ENCODE measurements around the gene PRXL2C.
"Not testable (repeated sequence)": the region's sequence is repeated elsewhere in the genome, so short reads cannot be mapped to it uniquely, and the experiment has no call there.

The PRXL2C gene

DNA sequence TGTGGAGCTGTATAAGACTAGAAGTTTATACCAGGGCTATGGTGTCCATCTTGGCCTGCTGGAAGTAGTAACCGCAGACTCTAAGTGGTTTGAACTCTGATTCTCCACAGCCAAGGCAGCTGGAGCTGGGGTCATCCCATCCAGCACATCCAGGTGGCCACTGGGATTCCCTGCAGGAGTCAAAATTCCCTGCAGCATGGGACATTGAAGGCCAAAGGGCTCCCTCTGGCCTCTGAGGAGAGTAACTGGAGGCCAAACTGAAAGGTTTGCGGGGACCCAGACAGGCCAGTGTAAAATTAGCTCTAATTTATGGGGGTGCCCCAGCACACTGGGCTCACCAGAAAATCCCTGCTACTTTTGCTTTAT, 12.2 kb upstream of the PRXL2C start:
- H3K9me2 ChIP-seq (replicated peaks; ENCODE audit: control insufficient read depth, low read length) = no peaks in the 10 kb centered on the region
- no peaks in the 10 kb centered on the region for H3K4me1 ChIP-seq (ENCODE audit: control insufficient read depth, low read length)
- H3K27ac ChIP-seq (ENCODE audit: low read depth, low read length) = no peak overlapping the region
- H3K36me3 ChIP-seq (ENCODE audit: control insufficient read depth, low read length) = no peaks in the 10 kb centered on the region
- no peaks in the 10 kb centered on the region for H3K79me2 ChIP-seq (ENCODE audit: control insufficient read depth, low read length)
- TF ChIP-seq EZH2phosphoT487 (IDR thresholded peaks at IDR 0.05; ENCODE audit: borderline replicate concordance, low read length) (no peak), CTCF (IDR thresholded peaks at IDR 0.05; ENCODE audit: low read depth, low read length, poor library complexity, severe bottlenecking) (no peak)
- no peaks in the 10 kb centered on the region for H3F3A ChIP-seq (ENCODE audit: control insufficient read depth, insufficient read depth)
- H3K27me3 ChIP-seq (ENCODE audit: control insufficient read depth, low read length) = no peaks in the 10 kb centered on the region
- no peaks in the 10 kb centered on the region for H3K9me3 ChIP-seq (ENCODE audit: control insufficient read depth, insufficient read depth, low read length)
- H3K4me2 ChIP-seq (ENCODE audit: low read length) = no peak overlapping the region
- no peaks in the 10 kb centered on the region for H4K20me1 ChIP-seq (ENCODE audit: control insufficient read depth, insufficient read depth, low read depth, low read length)
- H3K4me3 ChIP-seq (ENCODE audit: low read length) = no peak overlapping the region

DNA sequence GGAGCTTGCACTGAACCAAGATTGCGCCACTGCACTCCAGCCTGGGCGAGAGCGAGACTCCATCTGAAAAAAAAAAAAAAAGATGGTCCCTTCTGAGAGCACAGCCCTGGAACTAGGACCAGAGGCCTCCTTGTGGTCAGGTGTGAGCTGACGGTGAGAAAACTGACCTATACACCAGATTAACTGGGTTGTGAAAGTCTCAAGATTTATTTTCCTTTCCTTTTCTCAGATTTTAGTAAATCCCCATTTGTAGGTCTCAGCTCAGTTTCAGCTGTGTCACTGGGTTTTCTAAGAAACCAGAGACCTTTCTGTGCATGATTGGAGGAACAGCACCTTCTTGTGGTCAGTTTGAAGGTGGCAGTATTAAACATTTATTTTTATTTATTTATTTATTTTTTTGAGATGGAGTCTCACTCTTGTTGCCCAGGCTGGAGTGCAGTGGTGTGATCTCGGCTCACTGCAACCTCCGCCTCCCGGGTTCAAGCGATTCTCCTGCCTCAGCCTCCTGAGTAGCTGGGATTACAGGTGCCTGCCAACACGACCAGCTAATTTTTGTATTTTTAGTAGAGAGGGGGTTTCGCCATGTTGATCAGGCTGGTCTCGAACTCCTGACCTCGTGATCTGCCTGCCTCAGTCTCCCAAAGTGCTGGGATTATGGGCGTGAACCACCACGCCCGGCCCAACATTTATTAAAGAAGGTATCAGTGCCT, 11.7 kb upstream of the PRXL2C start:
- not testable (repeated sequence) for H3K27me3 ChIP-seq (ENCODE audit: control insufficient read depth, low read length); H4K20me1 ChIP-seq (ENCODE audit: control insufficient read depth, insufficient read depth, low read depth, low read length); H3K9me3 ChIP-seq (ENCODE audit: control insufficient read depth, insufficient read depth, low read length); H3K4me1 ChIP-seq (ENCODE audit: control insufficient read depth, low read length); H3K9me2 ChIP-seq (replicated peaks; ENCODE audit: control insufficient read depth, low read length); H3K27ac ChIP-seq (ENCODE audit: low read depth, low read length); H3K4me3 ChIP-seq (ENCODE audit: low read length); H3K36me3 ChIP-seq (ENCODE audit: control insufficient read depth, low read length); H3F3A ChIP-seq (ENCODE audit: control insufficient read depth, insufficient read depth); H3K79me2 ChIP-seq (ENCODE audit: control insufficient read depth, low read length); H3K4me2 ChIP-seq (ENCODE audit: low read length)
- peak; percentile 37 for TF ChIP-seq CTCF (IDR thresholded peaks at IDR 0.05; ENCODE audit: low read depth, low read length, poor library complexity, severe bottlenecking)

- no peak overlapping the region for H3K27ac ChIP-seq (ENCODE audit: low read depth, low read length)
- no peaks in the 10 kb centered on the region for H3K9me2 ChIP-seq (replicated peaks; ENCODE audit: control insufficient read depth, low read length)
- no peaks in the 10 kb centered on the region for H3K27me3 ChIP-seq (ENCODE audit: control insufficient read depth, low read length)
- no peaks in the 10 kb centered on the region for H3K9me3 ChIP-seq (ENCODE audit: control insufficient read depth, insufficient read depth, low read length)
- H3K4me1 ChIP-seq (ENCODE audit: control insufficient read depth, low read length) = no peaks in the 10 kb centered on the region
- no peaks in the 10 kb centered on the region for H3K79me2 ChIP-seq (ENCODE audit: control insufficient read depth, low read length)
- H3K36me3 ChIP-seq (ENCODE audit: control insufficient read depth, low read length) = no peaks in the 10 kb centered on the region
- TF ChIP-seq CTCF (IDR thresholded peaks at IDR 0.05; ENCODE audit: low read depth, low read length, poor library complexity, severe bottlenecking) = no peak
- TF ChIP-seq EZH2phosphoT487 (IDR thresholded peaks at IDR 0.05; ENCODE audit: borderline replicate concordance, low read length) = no peak
- no peak overlapping the region for H3K4me2 ChIP-seq (ENCODE audit: low read length)
- no peaks in the 10 kb centered on the region for H4K20me1 ChIP-seq (ENCODE audit: control insufficient read depth, insufficient read depth, low read depth, low read length)
- H3F3A ChIP-seq (ENCODE audit: control insufficient read depth, insufficient read depth) = no peaks in the 10 kb centered on the region
- H3K4me3 ChIP-seq (ENCODE audit: low read length) = no peak overlapping the region
Measured at GRCh38 chr9:96665789-96666188, 10.7 kb upstream of the PRXL2C start.
